SK-N-SH (cell line): Measurements from ENCODE around the gene ZNF384. TPM values are rescaled to one million over a fixed set of nuclear protein-coding genes. Genes with fewer than 3 reads are reported as not detected.
"Not testable (repeated sequence)": the region's sequence is repeated elsewhere in the genome, so short reads cannot be mapped to it uniquely, and the experiment has no call there.

ENCODE experiments used
- CTCF ChIA-PET: fragments of 300-600, 350-600 bp; formaldehyde crosslinking; extraction: SDS; loops from one replicate; lab custom pipeline; 2021; lab: Yijun Ruan, JAX
- POLR2A ChIA-PET: fragments of 350-600 bp; sonication (Branson Sonifier 250); formaldehyde crosslinking; extraction: SDS; loops from one replicate; lab custom pipeline; 2020; ENCODE audit warnings: antibody characterized with exemption, inconsistent platforms; lab: Yijun Ruan, JAX
- DNase-seq: peaks from one replicate; pipeline ENCODE4 v3.0.0; 2012
- H2AFZ ChIP-seq: fragments of 200-600 bp; sonication (generic); 2 replicates; pipeline ENCODE4 v1.8.1; 2016; ENCODE audit warnings: antibody characterized with exemption, mild to moderate bottlenecking, low read depth
- H3F3A ChIP-seq: fragments of 200-600 bp; sonication (generic); replicated peaks from 2 replicates; pipeline ENCODE3; 2016; ENCODE audit warnings: antibody characterized with exemption, mild to moderate bottlenecking; ENCODE audit not compliant: insufficient read depth
- H3K27ac ChIP-seq, 2 experiments: fragments of 200-500 bp in 1 of 2; fragments of 200-600 bp in 1 of 2; sonication (Bioruptor generic) in 1 of 2; sonication (generic), shearing (Covaris generic) in 1 of 2; 2 replicates each; pipeline versions ENCODE4 v1.5.1 to v1.6.1; 2014 to 2016; ENCODE audit warnings: low read depth in 2 of 2, inconsistent platforms in 1 of 2, low read length in 1 of 2, mild to moderate bottlenecking in 1 of 2, mixed read lengths in 1 of 2
- H3K27me3 ChIP-seq: fragments of 200-600 bp; sonication (generic), shearing (Covaris generic); 2 replicates; pipeline ENCODE4 v1.6.1; 2016; ENCODE audit warnings: mixed run types; ENCODE audit not compliant: insufficient read depth
- H3K36me3 ChIP-seq, 2 experiments: fragments of 200-500 bp in 1 of 2; fragments of 200-600 bp in 1 of 2; sonication (Bioruptor generic) in 1 of 2; sonication (generic) in 1 of 2; replicated peaks in 1 of 2; 2 replicates each; pipeline versions ENCODE3 to v1.5.1; 2014 to 2016; ENCODE audit warnings: low read length in 1 of 2, mild to moderate bottlenecking in 1 of 2; ENCODE audit not compliant: insufficient read depth in 2 of 2, control insufficient read depth in 1 of 2
- H3K4me1 ChIP-seq, 2 experiments: fragments of 200-500 bp in 1 of 2; fragments of 200-600 bp in 1 of 2; sonication (Bioruptor generic) in 1 of 2; sonication (generic), shearing (Covaris generic) in 1 of 2; 2 replicates each; pipeline versions ENCODE4 v1.5.1 to v1.6.1; 2014 to 2016; ENCODE audit warnings: low read depth in 1 of 2, low read length in 1 of 2, mixed run types in 1 of 2; ENCODE audit not compliant: insufficient read depth in 2 of 2, control insufficient read depth in 1 of 2
- H3K4me2 ChIP-seq: fragments of 200-600 bp; sonication (generic), shearing (Covaris generic); 2 replicates; pipeline ENCODE4 v1.6.1; 2017; ENCODE audit warnings: mixed run types
- H3K4me3 ChIP-seq, 2 experiments: fragments of 200-500 bp in 1 of 2; fragments of 200-600 bp in 1 of 2; sonication (Bioruptor generic) in 1 of 2; sonication (generic), shearing (Covaris generic) in 1 of 2; 2 replicates each; pipeline versions ENCODE4 v1.5.1 to v1.8.1; 2014 to 2016; ENCODE audit warnings: low read depth in 2 of 2, inconsistent platforms in 1 of 2, low read length in 1 of 2, mild to moderate bottlenecking in 1 of 2, mixed read lengths in 1 of 2, moderate library complexity in 1 of 2
- H3K79me2 ChIP-seq: fragments of 200-600 bp; sonication (generic); 2 replicates; pipeline ENCODE4 v1.8.1; 2017; ENCODE audit warnings: mild to moderate bottlenecking; ENCODE audit not compliant: insufficient read depth
- H3K9ac ChIP-seq: fragments of 200-600 bp; sonication (generic); 2 replicates; pipeline ENCODE4 v1.6.1; 2017; ENCODE audit warnings: mixed run types
- H3K9me2 ChIP-seq: fragments of 200-600 bp; sonication (generic); 2 replicates; pipeline ENCODE4 v1.6.1; 2017; ENCODE audit warnings: mixed run types
- H3K9me3 ChIP-seq: fragments of 200-600 bp; sonication (generic); 2 replicates; pipeline ENCODE4 v1.6.1; 2017; ENCODE audit warnings: mixed run types, mild to moderate bottlenecking, moderate library complexity
- H4K20me1 ChIP-seq: fragments of 200-600 bp; sonication (generic); 2 replicates; pipeline ENCODE4 v1.6.1; 2017; ENCODE audit warnings: mild to moderate bottlenecking, mixed run types; ENCODE audit not compliant: insufficient read depth
- EZH2phosphoT487 ChIP-seq: fragments of 200-600 bp; sonication (generic); IDR thresholded peaks from 2 replicates; pipeline ENCODE4 v1.6.1; 2017; ENCODE audit warnings: low read depth, mixed run types, mild to moderate bottlenecking, antibody characterized with exemption, moderate library complexity, borderline replicate concordance
- GABPA ChIP-seq: IDR thresholded peaks from 2 replicates; pipeline ENCODE4 v1.4.0; 2012; ENCODE audit warnings: low read depth, mild to moderate bottlenecking
- GATA2 ChIP-seq: sonication (generic); formaldehyde crosslinking; IDR thresholded peaks from 2 replicates; pipeline ENCODE4 v1.5.0; 2020; ENCODE audit warnings: mild to moderate bottlenecking, missing genetic modification reagents
- MXI1 ChIP-seq: IDR thresholded peaks from 2 replicates; pipeline ENCODE4 v1.6.1; 2012; ENCODE audit warnings: mild to moderate bottlenecking, low read depth, low read length, improper control_type of control experiment
- NRF1 ChIP-seq: IDR thresholded peaks from 2 replicates; pipeline ENCODE4 v1.6.1; 2012; ENCODE audit warnings: low read depth, mild to moderate bottlenecking, low read length
- RAD21 ChIP-seq: IDR thresholded peaks from 2 replicates; pipeline ENCODE4 v1.6.1; 2012; ENCODE audit warnings: mild to moderate bottlenecking, low read length
- RCOR1 ChIP-seq: fragments of 150-350 bp; IDR thresholded peaks from 2 replicates; pipeline ENCODE4 v1.6.1; 2017; ENCODE audit warnings: antibody characterized with exemption, low read length
- TEAD4 ChIP-seq: IDR thresholded peaks from 2 replicates; pipeline ENCODE4 v1.4.0; 2012; ENCODE audit warnings: mild to moderate bottlenecking, borderline replicate concordance; ENCODE audit not compliant: insufficient read depth
- WGBS: methylation state at CpG from one replicate; pipeline ENCODE4 v1.1.6; 2017; ENCODE audit warnings: low lambda C conversion rate; 5-methylcytosine and 5-hydroxymethylcytosine counted together
- polyA plus RNA-seq, 3 experiments: library from polyadenylated mRNA; depleted of rRNA; stranded (reverse); fragments of >200 nt; gene quantifications; 2 replicates each; pipeline ENCODE4 v1.2.3, GENCODE V29; 2012
- TF ChIP-seq, protein P1 (sequence below): IDR thresholded peaks from 2 replicates; pipeline ENCODE4 v1.4.0; 2012; ENCODE audit warnings: low read depth
- TF ChIP-seq, protein P2 (sequence below): fragments of 150-350 bp; IDR thresholded peaks from 2 replicates; pipeline ENCODE4 v1.6.1; 2016; ENCODE audit warnings: mild to moderate bottlenecking, low read depth, low read length

ZNF384 gene
- polyA plus RNA-seq, 1 of the 3 experiments (the other 2 are of a cell fraction), result 64.9 TPM

DNA sequence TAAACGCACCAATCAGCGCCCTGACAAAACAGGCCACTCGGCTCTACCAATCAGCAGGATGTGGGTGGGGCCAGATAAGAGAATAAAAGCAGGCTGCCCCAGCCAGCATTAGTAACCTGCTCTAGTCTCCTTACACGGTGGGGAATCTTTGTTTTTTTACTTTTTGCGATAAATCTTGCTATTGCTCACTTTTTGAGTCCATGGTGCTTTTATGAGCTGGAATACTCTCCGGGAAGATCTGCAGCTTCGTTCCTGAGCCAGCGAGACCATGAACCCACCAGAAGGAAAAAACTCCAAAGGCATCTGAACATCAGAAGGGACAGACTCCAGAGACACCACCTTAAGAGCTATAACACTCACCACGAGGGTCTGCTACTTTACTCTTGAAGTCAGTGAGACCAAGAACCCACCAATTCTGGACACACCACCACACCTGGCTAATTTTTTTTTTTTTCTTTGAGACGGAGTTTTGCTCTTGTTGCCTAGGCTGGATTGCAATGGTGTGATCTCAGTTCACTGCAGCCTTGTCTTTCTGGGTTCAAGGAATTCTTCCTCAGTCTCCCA is 27.8 kb upstream of the ZNF384 start:
- CTCF ChIA-PET, result no interaction called here
- 60% methylated on average over 7 of the region's 10 CpGs for WGBS
- POLR2A ChIA-PET, result interaction anchor here (0.6 to 1.2 kb wide), 3 partner anchors 17 to 137 kb away, joined by 3 to 4 read pairs (median 3); partner anchors contain the start of gene ZNF384

DNA sequence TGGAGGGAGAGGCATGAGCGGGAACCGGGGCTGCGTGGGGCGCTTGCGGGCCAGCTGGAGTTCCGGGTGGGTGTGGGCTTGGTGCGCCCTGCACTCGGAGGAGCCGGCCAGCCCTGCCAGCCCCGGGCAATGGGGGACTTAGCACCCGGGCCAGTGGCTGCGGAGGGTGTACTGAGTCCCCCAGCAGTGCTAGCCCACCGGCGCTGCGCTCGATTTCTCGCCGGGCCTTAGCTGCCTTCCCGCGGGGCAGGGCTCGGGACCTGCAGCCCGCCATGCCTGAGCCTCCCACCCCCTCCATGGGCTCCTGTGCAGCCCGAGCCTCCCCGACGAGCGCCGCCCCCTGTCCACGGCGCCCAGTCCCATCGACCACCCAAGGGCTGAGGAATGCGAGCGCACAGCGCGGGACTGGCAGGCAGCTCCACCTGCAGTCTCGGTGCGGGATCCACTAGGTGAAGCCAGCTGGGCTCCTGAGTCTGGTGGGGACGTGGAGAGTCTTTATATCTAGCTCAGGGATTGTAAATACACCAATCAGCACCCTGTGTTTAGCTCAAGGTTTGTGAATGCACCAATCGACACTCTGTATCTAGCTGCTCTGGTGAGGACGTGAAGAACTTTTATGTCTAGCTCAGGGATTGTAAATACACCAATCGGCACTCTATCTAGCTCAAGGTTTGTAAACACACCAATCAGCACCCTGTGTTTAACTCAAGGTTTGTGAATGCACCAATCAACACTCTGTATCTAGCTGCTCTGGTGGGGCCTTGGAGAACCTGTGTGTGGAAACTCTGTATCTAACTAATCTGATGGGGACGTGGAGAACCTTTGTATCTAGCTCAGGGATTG is 27.1 kb upstream of the ZNF384 start:
- H3K4me3 ChIP-seq, H3K79me2 ChIP-seq, H3K9ac ChIP-seq, H2AFZ ChIP-seq, H3K36me3 ChIP-seq, H3K27ac ChIP-seq, H3K9me2 ChIP-seq, H3K27me3 ChIP-seq, DNase-seq, H3K4me1 ChIP-seq, H3F3A ChIP-seq, H3K9me3 ChIP-seq, H3K4me2 ChIP-seq, H4K20me1 ChIP-seq: not testable (repeated sequence)
- 85% methylated on average over 11 of the region's 41 CpGs for WGBS
- CTCF ChIA-PET, result interaction anchor here (0.7 kb wide), 1 partner anchor 120 kb away, joined by 3 read pairs; no protein-coding TSS in a partner anchor
- POLR2A ChIA-PET, result interaction anchor here (0.9 to 1.2 kb wide), 2 partner anchors 17 to 27 kb away, joined by 3 to 4 read pairs; partner anchors contain the start of gene ZNF384

More for the DNA sequence above, 27.8 kb upstream of the ZNF384 start:
- Histone ChIP-seq H3K4me3 (no peak overlapping the region), H3K9me3 (no peaks in the 10 kb centered on the region), H3K27me3 (no peaks in the 10 kb centered on the region), H4K20me1 (no peaks in the 10 kb centered on the region), H3K27ac (no peak overlapping the region), H3K4me2 (no peak overlapping the region), H3K9me2 (no peaks in the 10 kb centered on the region), H3K79me2 (no peaks in the 10 kb centered on the region), H2AFZ (no peak overlapping the region), H3K36me3 (no peaks in the 10 kb centered on the region), H3F3A (peaks cover 4% of the 10 kb centered on the region), H3K9ac (no peak overlapping the region), H3K4me1 (no peaks in the 10 kb centered on the region)
- no peak for DNase-seq
- TF ChIP-seq GABPA (no peak), EZH2phosphoT487 (no peak), TEAD4 (no peak), NRF1 (no peak), MXI1 (no peak), RAD21 (no peak), RCOR1 (no peak), GATA2 (CRISPR knock-in tag) (no peak)
- TF ChIP-seq, protein P1, sequence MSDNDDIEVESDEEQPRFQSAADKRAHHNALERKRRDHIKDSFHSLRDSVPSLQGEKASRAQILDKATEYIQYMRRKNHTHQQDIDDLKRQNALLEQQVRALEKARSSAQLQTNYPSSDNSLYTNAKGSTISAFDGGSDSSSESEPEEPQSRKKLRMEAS, result no peak
- TF ChIP-seq, protein P2, sequence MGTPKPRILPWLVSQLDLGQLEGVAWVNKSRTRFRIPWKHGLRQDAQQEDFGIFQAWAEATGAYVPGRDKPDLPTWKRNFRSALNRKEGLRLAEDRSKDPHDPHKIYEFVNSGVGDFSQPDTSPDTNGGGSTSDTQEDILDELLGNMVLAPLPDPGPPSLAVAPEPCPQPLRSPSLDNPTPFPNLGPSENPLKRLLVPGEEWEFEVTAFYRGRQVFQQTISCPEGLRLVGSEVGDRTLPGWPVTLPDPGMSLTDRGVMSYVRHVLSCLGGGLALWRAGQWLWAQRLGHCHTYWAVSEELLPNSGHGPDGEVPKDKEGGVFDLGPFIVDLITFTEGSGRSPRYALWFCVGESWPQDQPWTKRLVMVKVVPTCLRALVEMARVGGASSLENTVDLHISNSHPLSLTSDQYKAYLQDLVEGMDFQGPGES, result no peak
